GM18873 (cell line): ENCODE results near the gene S100A12.

Experiments used
- ATAC-seq: cut with Tn5 transposase; IDR thresholded peaks from one replicate; pipeline ENCODE4 v1.9.1; 2021; ENCODE audit warnings: mild to moderate bottlenecking, moderate library complexity, moderate number of reproducible peaks; ENCODE audit not compliant: unreplicated experiment, low FRiP score

S100A12 gene

DNA sequence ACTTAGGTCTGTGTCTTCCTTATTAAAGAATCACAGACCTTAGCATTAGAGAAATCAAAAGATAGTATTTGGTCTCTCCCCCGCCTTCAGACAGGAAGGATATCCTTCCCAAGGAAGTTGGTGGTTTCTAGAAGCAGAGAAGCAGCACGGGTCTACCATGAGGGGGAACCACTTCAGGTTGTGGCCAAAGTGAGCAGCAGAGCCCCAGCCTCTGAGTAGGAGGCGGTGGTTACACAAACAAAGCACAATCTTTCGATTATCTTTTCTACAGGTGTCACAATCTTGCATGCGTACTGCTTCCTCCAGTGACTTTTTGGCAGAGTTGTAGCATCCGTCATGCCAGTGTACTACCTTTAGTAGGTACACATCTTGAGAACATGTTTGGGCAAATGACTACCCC is 35.6 kb downstream of the S100A12 start:
- ATAC-seq: no peak

DNA sequence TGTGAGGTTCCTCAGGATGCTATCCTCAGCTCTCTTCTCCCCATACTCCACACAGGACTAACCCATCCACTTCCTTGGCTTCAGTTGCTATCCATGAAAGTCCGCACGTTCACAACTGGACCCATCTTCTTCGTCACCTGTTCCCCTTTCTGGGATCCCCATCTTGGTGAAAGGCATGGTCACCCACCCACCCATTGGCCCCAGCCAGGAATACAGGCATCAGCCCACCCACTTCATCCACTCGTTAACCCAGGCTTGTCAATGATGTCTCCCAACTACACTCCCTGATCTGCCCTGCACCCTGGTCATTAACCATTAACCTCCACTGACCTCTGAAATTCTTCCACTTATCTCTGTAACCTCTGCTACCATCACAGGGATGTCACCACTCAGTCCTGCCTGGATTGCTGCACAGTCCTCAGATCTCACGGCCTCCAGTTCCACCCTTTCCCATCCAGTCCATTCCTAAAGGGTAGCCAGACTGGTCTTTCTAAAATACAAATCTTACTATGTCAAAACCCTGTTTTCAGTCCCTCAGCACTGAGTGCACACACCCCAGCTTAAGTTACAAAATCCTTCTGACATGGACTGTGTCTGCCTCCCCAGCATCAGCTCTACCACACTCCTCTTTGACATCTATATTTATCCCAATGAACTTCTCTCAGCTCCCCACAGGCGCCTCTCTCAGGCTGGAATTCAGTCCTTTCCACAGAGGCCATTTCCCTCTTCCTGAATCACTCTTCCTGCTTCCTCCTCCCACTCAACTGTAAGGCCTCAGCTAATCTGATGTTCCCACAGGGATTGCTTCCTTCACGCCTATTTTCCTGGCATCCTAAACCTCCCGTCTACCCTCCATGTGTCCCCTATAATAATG is 37.2 kb downstream of the S100A12 start:
- ATAC-seq: no peak

DNA sequence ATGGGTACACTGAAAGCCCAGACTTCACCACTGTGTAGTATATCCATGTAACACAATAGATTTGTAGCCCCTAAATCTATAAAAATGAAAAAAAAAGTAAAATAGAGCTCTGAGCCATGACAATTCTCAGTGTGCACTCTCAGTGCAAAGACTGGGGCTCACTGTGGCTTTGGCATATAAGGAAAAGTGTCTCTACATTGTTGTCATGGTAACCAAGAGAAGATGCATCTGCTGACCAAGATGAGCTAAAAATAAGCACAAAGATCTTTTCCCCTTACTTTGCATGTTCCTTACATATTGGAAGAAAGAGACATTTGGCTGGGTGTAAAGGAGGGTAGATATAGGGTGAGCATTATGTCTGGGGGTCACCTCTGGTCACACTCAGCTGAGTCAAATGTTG is 38.8 kb downstream of the S100A12 start:
- no peak for ATAC-seq

DNA sequence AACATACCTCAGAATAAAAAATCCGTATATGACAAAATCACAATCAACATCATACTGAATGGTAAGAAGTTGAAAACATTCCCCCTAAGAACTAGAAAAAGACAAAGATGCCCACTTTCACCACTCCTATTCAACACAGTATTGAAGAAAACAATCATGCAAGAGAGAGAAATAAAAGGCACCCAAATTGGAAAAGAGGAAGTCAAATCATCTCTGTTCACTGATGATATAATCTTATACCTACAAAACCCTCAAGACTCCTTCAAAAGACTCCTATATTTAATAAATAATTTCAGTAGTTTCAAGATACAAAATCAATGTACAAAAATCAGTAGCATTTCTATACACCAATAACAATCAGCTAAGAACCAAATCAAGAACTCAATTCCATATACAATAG is 41.5 kb downstream of the S100A12 start:
- no peak for ATAC-seq

DNA sequence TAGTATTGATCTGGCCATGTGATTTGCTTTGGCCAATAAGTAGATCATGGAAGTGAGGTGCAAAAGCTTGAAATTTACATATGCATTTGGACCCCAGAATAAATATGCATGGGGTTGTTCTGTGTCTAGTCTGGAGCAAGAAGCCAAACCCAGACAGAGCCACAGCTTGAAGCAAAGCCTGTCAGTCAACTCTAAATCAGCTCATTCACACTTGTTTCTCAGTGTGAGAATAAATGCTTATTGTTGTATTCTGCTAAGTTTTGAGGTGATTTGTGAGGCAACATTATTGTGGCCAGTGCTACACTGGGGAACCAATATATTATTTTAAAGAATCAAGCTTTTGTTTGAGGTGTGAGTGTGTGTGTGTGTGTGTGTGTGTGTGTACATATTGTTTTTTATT is 50.5 kb downstream of the S100A12 start:
- no peak for ATAC-seq
